T-helper 22 cell (primary cell): ENCODE measurements around the gene CPLANE1.
"Not testable (repeated sequence)": the region's sequence is repeated elsewhere in the genome, so short reads cannot be mapped to it uniquely, and the experiment has no call there.

Source experiments
- DNase-seq: peaks from one replicate; pipeline ENCODE4 v3.0.0-alpha.2; 2020; ENCODE audit warnings: low read depth

Gene CPLANE1

DNA sequence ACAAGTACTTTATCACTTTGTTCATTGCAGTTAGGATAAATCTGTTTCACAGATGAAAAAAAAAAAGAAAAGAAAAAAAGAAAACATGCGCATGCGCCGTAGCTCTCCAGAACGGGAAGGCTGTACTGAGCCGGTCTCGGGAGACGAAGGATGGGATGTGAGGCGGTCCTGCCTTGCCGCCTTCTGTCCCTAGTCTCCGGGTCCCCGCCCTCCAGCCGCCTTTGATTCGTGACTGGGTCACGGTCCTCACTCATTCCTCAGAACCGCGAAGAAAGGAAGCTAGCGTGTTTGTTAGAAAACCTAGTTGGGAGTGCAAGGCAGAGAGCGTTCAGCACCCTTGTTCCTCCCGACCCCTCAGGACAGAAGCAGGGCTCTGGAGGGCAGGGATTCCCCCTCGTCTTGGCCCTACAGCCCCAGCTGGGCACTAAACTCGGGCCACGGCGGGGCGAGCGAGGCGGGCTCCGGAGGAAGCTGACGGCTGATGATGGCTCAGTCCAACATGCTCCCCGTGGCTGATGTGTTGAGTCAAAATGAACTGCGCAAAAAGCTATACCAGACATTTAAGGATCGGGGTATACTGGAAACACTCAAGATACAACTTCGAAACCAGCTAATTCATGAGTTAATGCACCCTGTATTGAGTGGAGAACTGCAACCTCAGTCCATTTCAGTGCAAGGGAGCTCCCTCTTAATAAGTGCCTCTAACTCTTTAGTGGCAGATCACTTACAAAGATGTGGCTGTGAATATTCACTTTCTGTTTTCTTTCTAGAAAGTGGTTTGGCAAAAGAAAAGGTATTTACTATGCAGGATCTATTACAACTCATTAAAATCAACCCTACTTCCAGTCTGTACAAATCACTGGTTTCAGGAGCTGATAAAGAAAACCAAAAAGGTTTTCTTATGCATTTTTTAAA is 40.0 kb downstream of the CPLANE1 start:
- no peak for DNase-seq

DNA sequence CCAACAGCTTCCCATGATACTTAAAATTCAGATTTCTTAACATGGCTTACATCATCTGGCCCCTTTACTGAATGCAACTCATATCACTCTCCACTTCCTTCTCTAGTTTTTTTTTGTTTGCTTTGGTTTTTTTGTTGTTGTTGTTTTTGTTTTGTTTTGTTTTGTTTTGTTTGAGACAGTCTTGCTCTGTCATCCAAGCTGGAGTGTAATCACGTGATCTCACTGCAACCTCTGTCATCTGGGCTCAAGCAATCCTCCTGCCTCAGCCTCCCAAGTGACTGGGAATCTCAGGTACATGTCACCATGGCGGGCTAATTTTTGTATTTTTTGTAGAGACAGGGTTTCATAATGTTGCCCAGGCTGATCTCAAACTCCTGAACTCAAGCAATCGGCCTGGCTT is 41.4 kb downstream of the CPLANE1 start:
- no peak for DNase-seq

DNA sequence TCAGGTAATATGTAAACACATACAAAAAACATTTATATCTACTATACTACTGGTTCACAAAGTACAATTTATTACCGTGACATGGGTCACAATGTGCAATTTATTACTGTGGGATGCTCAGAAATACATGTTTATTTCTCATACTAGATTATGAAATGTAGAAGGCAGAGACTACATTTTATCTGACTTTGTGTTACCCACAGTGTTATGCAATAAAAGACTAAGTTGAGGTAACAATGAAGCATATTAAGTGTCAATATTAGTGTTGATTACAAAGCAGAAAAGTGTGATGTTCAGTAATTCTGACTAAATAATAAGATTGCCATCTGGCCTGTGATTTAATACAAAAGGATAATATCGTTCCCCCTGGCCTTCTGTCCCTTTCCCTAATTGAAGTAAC is 42.4 kb downstream of the CPLANE1 start:
- no peak for DNase-seq

DNA sequence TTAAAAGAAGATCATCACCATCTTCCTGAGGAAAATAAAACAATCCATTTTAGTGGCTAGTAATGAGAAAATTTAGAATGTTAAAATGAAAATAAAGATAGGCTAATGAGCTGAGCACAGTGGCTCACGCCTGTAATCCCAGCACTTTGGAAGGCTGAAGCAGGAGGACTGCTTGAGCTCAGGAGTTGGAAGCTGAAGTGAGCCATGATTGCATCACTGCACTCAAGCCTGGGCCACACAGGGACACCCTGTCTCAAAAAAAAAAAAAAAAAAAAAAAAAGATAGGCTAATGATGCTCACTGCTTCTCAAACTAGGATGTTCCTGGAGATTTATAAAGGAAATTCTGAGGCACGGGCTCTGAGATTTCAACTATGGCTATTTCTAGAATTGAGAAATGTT is 50.3 kb downstream of the CPLANE1 start:
- DNase-seq, result no peak

DNA sequence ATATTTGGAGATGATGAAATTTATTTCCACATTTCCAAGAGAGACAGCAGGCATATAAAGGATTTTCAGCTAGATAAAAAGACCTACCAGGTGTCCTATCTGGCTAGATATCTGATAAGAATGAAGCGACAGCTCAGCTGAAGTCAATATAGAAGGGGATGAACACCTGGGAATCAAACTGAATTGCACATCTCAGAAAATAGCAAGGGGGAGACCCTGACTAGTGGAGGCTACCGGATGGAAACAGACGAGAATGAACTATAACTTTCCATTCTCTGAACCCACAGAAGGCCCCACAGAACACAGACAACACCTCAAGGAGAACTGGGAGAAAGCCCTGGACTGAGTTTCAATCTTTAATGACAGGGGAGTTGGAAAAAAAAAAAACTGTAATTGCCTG is 51.1 kb downstream of the CPLANE1 start:
- DNase-seq, result no peak

DNA sequence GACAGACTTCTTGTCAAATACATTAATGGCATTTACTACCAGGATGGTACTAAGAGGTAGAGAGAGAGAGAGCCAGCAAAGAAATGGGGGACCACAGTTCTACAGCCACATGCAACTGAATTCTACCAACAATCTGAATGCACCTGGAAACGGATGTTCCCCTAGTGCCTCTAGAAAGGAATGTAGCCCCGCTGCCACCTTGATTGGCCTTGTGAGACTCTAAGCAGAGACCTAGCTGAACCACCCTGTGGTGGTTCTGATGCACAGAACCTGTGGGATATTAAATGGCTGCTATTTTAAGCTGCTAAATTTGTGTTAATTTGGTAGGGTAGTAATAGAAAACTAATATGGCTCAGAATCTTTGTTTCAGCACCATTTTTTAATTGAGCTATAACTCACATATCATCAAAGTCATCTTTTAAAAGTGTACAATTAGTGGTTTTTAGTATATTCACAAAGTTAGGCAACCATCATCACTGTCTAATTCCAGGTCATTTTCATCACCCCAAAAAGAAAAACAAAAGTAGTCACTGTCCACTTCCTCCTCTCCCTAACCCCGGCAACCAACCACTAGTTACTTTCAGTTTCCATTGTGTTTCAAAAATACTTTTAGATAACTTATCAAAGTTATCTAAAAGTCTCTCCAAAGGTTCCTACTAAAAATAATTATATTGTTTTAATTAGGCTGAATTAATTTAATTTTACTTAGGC is 51.7 kb downstream of the CPLANE1 start:
- no peak for DNase-seq

DNA sequence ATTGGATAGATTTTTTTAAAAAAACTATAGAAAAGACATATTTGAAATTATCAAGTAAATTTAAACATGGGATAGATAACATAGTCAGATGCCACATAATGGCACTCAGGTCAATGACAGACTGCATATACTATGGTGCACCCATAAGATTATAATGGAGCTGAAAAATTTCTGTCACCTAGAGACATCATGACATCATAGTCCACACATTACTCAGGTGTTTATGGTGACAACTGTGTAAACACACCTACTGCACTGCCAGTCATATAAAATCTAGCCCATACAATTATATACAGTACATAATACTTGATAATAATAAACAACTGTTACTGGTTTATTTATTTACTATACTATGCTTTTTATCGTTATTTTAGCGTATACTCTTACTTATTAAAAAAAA is 58.6 kb downstream of the CPLANE1 start:
- no peak for DNase-seq

DNA sequence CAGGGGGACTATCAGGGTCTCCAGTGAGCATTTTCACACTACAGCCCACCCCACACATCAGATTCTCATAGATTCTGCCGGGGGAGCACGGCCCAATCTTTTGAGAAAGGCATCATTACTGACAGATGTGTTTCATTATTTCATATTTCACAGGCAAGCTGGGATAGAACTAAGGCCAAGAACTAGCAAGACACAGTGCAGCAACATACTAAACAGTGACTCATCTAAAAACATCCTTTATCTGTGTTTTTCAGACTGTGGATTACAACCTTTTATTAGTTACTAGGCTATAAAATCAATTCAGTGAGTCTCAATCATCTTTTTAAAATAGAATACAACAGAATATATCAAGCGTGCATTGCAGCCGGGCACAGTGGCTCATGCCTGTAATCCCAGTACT is 59.8 kb downstream of the CPLANE1 start:
- DNase-seq, result no peak

DNA sequence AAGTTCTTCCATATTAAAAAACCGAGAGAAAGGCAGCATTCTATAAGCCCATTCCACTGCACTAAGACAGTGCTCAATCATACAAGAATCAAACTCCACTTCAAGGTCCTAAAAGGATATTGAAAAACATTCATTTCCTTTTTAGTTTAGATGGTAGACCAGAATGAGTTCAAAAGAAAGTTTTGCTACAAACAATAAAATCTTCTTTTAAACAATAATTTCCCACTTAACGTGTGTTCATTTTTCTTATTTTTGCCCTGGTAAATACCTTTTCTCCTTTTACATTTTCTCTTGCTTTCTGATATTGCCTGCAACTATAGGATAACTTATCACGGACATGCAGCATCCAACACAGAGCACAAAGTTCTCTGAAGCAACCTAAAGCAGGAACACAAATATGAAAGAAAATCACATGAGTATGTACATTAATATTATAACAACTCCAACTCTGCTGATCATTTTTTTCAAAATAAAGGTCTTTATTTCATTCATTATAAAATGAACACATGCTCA is 61.7 kb downstream of the CPLANE1 start:
- no peak for DNase-seq

DNA sequence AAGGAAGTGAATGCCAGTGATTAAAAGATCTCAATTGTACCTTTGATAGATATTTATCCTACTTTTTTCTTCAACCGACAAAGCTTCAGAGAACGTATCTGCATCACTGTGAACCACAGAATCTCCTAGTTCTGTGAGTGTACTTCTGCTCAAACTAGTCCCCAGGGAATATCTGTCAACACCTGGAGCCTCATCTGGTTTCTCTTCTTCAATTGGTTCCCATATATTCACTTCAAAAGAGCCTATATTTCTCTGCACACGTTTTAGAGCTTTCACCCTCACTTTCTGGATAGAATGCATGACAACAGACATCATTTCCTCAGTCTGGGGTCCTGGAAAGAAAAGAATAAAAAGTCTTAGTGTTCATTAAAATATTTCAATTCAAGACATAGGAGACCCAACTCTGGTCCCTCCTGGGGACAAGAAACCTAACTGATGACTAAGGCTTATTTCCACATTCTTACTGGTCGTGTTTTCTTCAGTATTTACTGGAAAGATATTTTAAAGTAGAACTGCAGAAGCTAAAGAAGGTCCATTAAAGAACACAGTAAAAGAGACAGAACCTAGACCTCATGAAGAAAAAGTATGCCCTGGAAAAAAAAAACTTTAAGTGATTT is 64.3 kb downstream of the CPLANE1 start:
- no peak for DNase-seq

DNA sequence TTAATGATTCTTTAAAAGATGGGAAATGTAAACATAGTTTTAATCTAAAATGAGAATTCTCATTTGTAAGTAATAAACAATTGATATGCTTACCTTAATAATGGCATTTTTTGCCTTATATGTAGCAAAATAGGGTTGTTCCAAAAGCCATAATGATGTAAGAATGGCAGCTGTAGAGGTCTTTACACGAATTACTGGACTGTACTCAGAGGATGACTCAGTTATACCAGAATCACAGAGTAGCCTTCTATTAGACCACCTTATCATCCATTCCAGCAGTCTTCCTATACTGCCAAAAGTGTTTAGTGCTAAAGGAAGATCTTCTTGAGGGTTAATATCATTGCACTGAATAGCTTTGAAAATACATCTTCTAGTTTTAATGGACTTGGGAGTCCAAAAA is 66.5 kb downstream of the CPLANE1 start:
- DNase-seq, result no peak

DNA sequence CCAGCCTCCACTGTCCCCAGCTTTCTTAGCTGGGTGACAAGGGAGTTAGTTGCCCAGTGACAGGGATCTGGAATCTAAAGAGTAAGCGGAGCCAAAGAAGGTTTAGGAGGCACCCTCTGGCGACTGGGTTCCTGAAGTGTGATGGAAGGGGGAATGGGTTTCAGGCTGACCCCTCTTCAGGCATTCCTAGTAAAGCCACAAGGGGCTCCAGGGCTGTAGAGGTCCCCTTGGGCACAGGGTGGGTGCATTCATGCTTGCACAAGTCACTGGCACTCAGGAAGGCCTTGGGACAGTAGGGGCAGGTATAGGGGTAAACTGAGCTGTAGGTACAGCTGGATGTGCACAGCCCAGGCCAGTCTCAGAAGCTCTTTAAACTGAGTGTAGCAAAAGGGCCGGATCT is 74.2 kb downstream of the CPLANE1 start:
- DNase-seq, result no peak

DNA sequence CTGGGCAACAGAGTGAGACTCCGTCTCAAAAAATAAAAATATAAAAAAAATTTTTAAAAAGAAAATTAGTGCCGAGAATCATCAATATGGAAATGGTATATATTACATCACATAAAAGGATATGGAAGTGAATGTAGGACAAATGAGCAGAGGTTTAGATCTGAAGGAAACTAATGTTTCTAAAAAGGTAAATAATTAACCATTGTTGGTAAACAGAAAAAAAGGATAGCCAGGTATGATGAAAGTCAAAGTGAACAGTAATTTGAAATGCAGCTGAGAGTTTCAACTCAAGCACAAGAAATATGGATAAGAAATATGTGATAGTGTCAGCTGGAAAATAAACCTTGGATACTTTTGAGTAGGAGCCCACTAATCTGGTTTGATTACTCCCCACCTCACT is 76.2 kb downstream of the CPLANE1 start:
- DNase-seq, result no peak

DNA sequence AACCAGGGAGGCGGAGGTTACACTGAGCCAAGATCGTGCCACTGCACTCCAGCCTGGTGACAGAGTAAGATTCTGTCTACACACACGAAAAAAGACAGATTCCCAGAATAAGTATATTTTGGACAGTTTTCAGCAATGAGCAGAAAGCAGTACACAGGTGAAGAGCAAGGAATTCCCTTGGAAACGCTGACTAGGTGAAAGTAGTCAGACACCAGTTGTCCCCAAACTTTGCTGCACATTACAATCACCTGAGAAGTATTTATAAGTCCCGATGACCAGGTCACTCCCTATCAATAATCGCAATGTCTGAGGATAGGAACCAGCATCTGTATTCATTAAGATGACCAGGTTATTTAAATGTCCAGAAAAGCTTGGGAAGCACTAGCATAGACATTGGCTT is 78.3 kb downstream of the CPLANE1 start:
- DNase-seq, result no peak

DNA sequence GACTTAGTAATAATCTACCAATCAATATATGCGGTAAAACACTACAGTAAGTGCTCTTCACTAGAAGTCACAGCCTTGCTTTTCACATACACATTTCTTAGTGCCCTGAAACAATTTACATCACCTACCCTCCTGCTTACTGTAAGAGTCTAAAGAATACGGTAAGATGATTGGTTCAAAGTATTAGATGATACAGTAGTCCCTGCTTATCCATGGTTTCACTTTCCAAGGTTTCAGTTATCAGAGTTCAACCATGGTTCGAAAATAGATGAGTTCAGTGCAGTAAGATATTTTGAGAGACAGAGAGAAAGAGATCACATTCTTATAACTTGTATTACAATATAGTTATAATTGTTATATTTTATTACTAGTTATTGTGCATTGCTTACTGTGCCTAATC is 83.0 kb downstream of the CPLANE1 start:
- DNase-seq, result no peak

DNA sequence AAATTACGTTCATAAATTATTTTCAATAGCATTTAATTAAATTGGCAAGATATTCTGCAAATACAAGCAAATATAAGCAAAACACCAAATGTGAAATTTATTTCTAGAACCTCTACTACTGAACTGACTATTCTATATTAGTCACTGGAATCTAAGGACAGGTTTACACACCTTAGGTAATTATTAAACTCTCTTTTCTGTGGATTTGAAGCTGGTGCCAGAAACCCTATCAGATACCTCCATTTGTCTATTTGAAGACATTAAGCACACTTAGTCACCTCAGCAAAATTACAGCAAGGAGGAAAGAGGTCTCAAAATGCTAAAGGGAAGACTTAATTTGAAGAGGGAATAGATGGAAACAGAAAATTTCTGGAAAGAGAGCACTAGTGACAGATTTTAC is 83.4 kb downstream of the CPLANE1 start:
- no peak for DNase-seq

DNA sequence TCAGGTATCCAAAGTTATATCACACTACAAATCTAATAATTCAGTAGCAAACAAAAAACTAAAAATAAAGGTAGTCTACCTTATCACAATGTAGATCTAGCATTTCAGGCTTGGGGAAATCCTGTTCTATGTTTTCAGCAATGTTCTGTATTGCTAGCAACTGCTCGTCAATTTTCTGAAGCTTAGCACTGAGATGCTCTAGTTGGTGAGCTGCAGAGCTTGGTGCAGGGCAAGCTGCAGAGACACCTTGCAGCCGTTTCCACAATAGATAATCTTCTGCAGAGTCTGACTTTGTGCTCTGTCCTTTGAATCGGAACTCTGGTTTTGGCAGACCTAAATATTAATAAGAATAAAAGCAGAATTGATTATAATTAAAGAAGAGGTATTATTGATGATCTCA is 95.5 kb downstream of the CPLANE1 start:
- no peak for DNase-seq

DNA sequence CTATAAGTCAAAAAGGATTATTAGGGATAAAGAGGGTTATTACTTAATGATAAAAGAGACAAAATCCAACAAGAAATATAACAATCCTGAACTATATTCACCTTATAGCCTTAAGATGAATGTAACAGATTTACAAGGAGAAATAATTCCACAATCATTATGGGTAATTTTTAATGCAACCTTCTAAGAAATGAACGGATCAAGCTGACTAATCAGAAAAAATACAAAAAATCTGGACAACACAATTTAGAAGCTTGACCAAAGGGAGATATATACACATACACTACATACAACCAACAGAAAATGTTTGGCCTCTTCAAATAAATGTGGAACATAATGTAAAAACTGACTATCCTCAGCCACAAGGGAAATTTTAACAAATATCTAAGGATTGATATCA is 102.3 kb downstream of the CPLANE1 start:
- no peak for DNase-seq

DNA sequence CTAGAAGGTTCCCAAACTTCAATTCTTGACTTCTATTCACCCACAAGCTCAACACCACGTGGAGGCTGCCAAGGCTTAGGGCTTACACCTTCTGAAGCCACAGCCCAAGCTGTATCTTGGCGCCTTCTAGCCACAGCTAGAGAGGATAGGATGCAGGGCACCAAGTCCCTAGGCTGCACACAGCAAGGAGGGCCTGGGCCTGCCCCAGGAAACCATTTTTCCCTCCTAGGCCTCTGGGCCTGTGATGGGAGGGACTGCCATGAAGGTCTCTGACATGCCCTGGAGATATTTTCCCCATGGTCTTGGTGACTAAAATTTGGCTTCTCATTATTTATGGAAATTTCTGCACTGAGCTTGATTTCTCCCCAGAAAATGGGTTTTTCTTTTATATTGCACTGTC is 112.5 kb downstream of the CPLANE1 start:
- no peak for DNase-seq

DNA sequence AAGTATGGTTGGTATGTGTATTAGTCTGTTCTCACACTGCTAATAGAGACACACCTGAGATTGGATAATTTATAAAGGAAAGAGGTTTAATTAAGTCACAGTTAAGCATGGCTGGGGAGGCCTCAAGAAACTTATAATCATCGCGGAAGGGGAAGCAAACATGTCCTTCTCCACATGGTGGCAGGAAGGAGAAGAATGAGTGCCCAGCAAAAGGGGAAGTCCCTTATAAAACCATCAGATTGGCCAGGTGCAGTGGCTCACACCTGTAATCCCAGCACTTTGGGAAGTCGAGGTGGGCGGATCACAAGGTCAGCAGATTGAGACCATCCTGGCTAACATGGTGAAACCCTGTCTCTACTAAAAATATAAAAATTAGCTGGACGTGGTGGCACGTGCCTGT is 113.9 kb downstream of the CPLANE1 start:
- DNase-seq, result not testable (repeated sequence)

DNA sequence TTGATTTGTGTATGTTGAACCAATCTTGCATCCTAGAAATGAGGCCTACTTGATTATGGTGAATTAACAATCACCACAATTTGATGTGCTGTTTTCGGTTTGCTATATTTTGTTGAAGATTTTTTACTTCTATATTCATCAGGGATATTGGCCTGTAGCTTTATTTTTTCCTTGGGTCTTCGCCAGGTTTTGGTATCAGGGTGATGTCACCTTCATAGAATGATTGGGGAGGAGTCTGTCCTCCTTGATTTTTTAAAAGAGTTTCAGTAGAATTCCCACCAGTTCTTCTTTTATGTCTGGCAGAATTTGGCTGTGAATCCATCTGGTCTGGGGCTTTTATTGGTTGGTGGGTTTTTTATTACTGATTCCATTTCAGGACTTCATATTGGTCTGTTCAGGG is 115.2 kb downstream of the CPLANE1 start:
- no peak for DNase-seq

DNA sequence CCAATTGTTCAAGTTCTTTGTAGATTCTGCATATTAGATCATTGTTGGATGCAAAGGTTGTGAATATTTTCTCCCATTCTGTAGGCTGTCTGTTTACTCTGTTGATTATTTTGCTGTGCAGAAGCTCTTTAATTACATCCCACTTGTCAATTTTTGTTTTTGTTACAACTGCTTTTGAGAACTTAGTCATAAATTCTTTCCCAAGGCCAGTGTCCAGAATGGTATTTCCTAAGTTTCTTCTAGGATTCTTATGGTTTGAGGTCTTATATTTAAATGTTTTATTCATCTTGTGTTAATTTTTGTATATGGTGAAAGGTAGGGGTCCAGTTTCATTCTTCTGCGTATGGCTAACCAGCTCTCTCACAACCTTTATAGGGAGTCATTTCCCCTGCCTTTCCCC is 116.5 kb downstream of the CPLANE1 start:
- DNase-seq, result no peak

DNA sequence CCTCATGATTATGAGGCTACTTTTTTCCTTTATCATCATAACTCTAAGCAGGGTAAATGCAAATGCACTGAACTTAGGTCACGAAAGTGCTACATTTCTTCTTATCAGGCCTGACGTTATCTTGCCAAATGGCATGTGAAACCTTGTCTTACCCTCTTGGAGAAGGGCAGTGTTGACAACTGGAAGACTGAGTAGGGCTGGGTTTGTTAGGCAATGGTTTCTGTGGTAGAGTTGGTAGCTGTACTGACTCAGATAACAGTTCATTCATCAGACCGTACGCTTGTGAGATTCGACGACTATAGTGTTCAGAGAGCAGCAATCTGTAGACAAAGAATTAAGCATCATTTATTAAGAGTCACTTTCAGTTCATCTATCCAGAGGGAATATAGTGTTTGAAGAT is 127.7 kb downstream of the CPLANE1 start:
- DNase-seq, result no peak
